Thoracic aorta (tissue), 2 donors: ENCODE measurements around the gene PIM1. TPM values are rescaled to one million over a fixed set of nuclear protein-coding genes. Genes with fewer than 3 reads are reported as not detected.
A peak's percentile ranks its signal among the peaks of the same experiment; 100 is the strongest.

Experiments
- ATAC-seq: fragments of 150-250 bp; one replicate; pipeline ENCODE4 v1.8.0; 2017; ENCODE audit warnings: low read depth; ENCODE audit not compliant: insufficient number of reproducible peaks, low FRiP score
- DNase-seq: peaks from one replicate; pipeline ENCODE4 v3.0.0-alpha.2; 2020; ENCODE audit warnings: low spot score
- H3K27ac ChIP-seq, 2 donors: fragments of 200-600 bp; sonication (generic); 1 replicate in 1 of 2; 2 replicates in 1 of 2; pipeline ENCODE4 v1.5.1; 2016; ENCODE audit warnings: mild to moderate bottlenecking in 2 of 2, moderate library complexity in 2 of 2
- H3K27me3 ChIP-seq: fragments of 200-600 bp; sonication (generic); replicated peaks from 2 replicates; pipeline ENCODE4 v1.6.0; 2016; ENCODE audit warnings: mild to moderate bottlenecking; ENCODE audit not compliant: insufficient read depth
- H3K36me3 ChIP-seq: fragments of 200-600 bp; sonication (generic); one replicate; pipeline ENCODE4 v1.5.1; 2016
- H3K4me1 ChIP-seq, 2 donors: fragments of 200-600 bp; sonication (generic); 1 replicate in 1 of 2; 2 replicates in 1 of 2; pipeline versions ENCODE4 v1.5.1 to v1.6.0; 2016; ENCODE audit warnings: low read depth in 2 of 2, mild to moderate bottlenecking in 1 of 2; ENCODE audit not compliant: control insufficient read depth in 1 of 2
- H3K4me3 ChIP-seq: fragments of 200-600 bp; sonication (generic); 2 replicates; pipeline ENCODE4 v1.5.1; 2016; ENCODE audit warnings: mild to moderate bottlenecking
- H3K9me3 ChIP-seq: fragments of 200-600 bp; sonication (generic); 2 replicates; pipeline ENCODE4 v1.5.1; 2016
- total RNA-seq, 2 donors: library from RNA; depleted of rRNA; stranded (reverse); fragments of >200 nt; gene quantifications; one replicate each; pipeline versions ENCODE4 v1.1.0 to v1.2.3, GENCODE V29; 2016
- TF ChIP-seq, protein P1 (sequence below): fragments of 200-600 bp; sonication (generic); IDR thresholded peaks from one replicate; pipeline ENCODE4 v1.5.1; 2019; ENCODE audit warnings: antibody characterized with exemption

PIM1 gene
- total RNA-seq, 2 donors from 2014 or later: 28.8 to 53.6 TPM

DNA sequence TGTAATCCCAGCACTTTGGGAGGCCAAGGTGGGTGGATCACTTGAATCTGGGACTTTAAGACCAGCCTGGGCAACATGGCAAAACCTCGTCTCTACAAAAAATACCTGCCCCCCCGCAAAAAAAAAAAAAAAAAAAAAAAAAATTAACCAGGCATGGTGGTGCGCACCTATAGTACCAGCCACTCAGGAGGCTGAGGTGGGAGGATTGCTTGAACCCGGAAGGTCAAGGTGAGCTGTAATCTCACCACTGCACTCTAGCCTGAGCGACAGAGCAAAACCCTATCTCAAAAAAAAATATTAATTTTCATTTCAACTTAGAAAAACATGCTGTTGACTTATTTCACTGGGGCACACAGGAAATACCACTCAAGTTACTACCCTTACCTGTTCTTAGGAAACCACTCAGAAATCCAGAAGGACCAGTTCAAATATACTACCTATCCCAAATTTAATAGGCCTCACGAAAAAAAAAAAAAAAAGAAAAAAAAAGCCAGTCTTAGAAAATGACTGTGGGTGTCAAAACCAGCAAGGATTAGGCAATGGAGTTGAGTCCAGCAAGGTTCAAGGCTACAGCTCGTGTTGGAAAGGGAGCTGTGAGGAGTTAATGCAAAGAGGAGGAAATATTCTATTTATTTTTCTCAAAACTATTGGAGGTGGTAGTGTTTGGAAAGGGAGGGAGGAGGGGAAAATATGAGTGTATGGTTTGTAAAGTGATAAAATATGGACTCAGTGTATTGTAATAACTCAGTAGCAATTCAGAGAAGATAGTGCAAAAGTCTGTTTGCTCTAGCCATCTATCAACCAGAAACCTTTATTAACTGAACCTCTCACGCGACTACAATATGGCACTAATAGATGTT is 33.9 kb upstream of the PIM1 start:
- DNase-seq: no peak
- no peak for ATAC-seq
- H3K36me3 ChIP-seq: no peaks in the 10 kb centered on the region
- no peaks in the 10 kb centered on the region for H3K9me3 ChIP-seq
- TF ChIP-seq, protein P1, sequence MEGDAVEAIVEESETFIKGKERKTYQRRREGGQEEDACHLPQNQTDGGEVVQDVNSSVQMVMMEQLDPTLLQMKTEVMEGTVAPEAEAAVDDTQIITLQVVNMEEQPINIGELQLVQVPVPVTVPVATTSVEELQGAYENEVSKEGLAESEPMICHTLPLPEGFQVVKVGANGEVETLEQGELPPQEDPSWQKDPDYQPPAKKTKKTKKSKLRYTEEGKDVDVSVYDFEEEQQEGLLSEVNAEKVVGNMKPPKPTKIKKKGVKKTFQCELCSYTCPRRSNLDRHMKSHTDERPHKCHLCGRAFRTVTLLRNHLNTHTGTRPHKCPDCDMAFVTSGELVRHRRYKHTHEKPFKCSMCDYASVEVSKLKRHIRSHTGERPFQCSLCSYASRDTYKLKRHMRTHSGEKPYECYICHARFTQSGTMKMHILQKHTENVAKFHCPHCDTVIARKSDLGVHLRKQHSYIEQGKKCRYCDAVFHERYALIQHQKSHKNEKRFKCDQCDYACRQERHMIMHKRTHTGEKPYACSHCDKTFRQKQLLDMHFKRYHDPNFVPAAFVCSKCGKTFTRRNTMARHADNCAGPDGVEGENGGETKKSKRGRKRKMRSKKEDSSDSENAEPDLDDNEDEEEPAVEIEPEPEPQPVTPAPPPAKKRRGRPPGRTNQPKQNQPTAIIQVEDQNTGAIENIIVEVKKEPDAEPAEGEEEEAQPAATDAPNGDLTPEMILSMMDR: no peak
- peak overlapping the region; percentile 93 to 97 for H3K27ac ChIP-seq
- H3K4me1 ChIP-seq: peaks cover 38 to 63% of the 10 kb centered on the region in 2 donors
- no peaks in the 10 kb centered on the region for H3K27me3 ChIP-seq
- H3K4me3 ChIP-seq: no peak overlapping the region

DNA sequence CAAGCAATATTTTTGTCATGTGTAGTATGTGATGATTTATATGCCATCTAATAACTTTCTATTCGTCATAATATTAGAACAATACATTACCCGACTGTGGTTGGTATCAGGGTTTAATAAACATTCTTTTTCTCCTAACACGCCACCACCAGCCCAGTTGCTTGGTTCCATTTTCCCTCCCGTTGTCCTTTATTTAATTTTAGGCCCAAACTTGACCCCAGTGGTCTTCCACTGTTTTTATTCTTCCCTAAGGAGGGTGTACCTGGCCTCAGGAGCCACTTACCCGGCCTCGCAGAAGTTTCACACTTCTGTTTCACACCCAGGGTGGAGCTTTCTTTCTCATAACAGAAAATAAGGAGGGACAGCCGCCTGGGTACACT is 33.1 kb upstream of the PIM1 start:
- H3K36me3 ChIP-seq: no peaks in the 10 kb centered on the region
- DNase-seq: no peak
- ATAC-seq: no peak
- peak overlapping the region; percentile 93 to 97 for H3K27ac ChIP-seq
- no peaks in the 10 kb centered on the region for H3K9me3 ChIP-seq
- H3K27me3 ChIP-seq: no peaks in the 10 kb centered on the region
- TF ChIP-seq, protein P1: no peak
- peak overlapping the region; percentile 37 for H3K4me3 ChIP-seq
- peaks cover 32 to 65% of the 10 kb centered on the region in 2 donors for H3K4me1 ChIP-seq

DNA sequence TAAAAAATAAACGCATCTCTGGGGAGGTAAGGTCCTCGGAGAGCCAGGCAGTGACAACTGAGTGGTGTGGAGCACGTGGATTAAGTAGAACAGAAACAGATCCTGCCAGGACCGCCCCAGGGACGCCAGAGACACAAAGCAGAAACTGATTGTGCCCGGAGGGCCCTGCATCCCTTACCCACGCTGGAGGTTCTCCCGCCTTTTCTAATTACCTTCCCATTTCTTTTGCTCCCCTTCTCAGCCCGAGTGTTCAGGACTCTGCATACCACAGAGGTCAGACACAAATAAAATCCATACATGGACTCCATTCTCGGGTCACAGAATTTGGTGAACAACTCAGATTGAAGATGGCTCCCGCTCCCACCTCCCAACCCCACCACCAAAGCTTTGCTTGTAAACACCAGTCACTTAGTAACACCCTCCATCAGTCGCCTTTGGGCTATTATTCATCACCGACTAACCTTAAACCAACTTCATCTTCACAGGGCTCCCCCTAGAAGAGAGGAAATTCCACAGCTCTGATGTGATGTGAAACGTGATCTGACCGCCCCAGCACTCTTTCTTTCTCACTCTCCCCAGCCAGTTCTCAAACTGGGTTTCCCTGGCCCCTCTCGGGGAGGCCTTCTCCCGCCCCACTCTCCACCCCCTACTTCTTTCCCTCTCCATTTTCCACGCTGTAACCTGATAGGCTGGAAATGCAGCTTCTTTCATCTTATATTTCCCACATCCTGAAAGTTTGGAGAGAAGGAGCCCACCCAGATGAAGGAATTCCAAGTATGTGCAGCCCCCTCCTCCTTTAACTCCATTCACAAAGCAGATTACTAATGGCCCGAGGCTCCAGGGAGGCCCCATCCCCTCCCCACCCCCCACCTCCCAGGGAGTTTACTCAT is 32.5 kb upstream of the PIM1 start:
- H3K4me1 ChIP-seq: peaks cover 34 to 70% of the 10 kb centered on the region in 2 donors
- H3K27me3 ChIP-seq: no peaks in the 10 kb centered on the region
- TF ChIP-seq, protein P1: no peak
- no peaks in the 10 kb centered on the region for H3K9me3 ChIP-seq
- H3K4me3 ChIP-seq: peak overlapping the region; percentile 37
- ATAC-seq: peak; percentile 76
- DNase-seq: peak; percentile 36
- H3K27ac ChIP-seq: peak overlapping the region; percentile 59 to 97
- H3K36me3 ChIP-seq: no peaks in the 10 kb centered on the region

DNA sequence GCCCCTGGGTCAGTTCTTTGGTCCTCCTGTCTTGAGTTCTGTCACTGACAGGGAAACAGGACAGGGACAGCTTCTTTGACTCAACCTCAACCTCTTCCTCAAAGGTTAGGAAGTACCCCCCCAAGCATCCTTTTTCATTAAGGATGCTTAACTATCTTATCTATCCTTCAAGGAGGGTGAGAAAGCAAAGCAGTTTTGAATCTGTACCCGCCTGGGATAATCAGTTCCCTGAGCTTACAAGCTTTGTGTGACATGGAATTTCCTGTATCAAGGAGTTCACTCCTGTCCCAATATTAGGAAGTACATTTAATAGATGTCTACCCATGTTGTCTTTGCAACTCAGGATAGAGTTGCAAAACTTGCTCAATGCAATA is 31.1 kb upstream of the PIM1 start:
- Histone ChIP-seq H3K27me3 (no peaks in the 10 kb centered on the region), H3K4me3 (no peak overlapping the region), H3K4me1 (peaks cover 34 to 68% of the 10 kb centered on the region in 2 donors), H3K36me3 (no peaks in the 10 kb centered on the region), H3K27ac (no peak overlapping the region), H3K9me3 (no peaks in the 10 kb centered on the region)
- TF ChIP-seq, protein P1: no peak
- ATAC-seq (no peak), DNase-seq (no peak)
